ENCODE data around the gene C2CD3. TPM values are rescaled to one million over a fixed set of nuclear protein-coding genes. Genes with fewer than 3 reads are reported as not detected.

C2CD3 gene
- total and polyA plus RNA-seq, 9 of the 15 experiments (the other 6 are each of a cell fraction or from before 2014, with no cell fraction given), result 4.4 to 20.2 (median 15.4) TPM

- TF ChIP-seq ZNF280A (IDR thresholded peaks at IDR 0.05; ENCODE audit: low read depth, partially characterized antibody) (no peak), JUND (IDR thresholded peaks at IDR 0.05; ENCODE audit: borderline replicate concordance, low read depth, low read length) (peak; percentile 60; the same call in 1 of the 2 replicates), JUND (tag; IDR thresholded peaks at IDR 0.05; ENCODE audit: borderline replicate concordance, low read depth, low read length) (peak; percentile 28; the same call in 1 of the 3 replicates), BRF2 (IDR thresholded peaks at IDR 0.05; ENCODE audit: borderline replicate concordance, insufficient read depth, insufficient read length) (no peak), DPF2 (IDR thresholded peaks at IDR 0.05) (peak; percentile 91), ZNF184 (CRISPR knock-in tag; IDR thresholded peaks at IDR 0.05) (no peak), GATA2 (CRISPR knock-in tag; IDR thresholded peaks at IDR 0.05) (peak; percentile 96), SUPT5H (IDR thresholded peaks at IDR 0.05) (no peak), ZNF639 (CRISPR knock-in tag; conservative IDR thresholded peaks at IDR 0.05 in 1 of 2, IDR thresholded peaks at IDR 0.05 in 1 of 2) (no peak), HLTF (IDR thresholded peaks at IDR 0.05) (no peak; the same call in 1 of the 2 replicates), ZFPM2 (CRISPR knock-in tag; IDR thresholded peaks at IDR 0.05) (no peak), FOXK1 (CRISPR knock-in tag; IDR thresholded peaks at IDR 0.05; ENCODE audit: borderline replicate concordance) (no peak), CREM (IDR thresholded peaks at IDR 0.05; ENCODE audit: low read depth) (peak; percentile 45), ATF4 (CRISPR knock-in tag; IDR thresholded peaks at IDR 0.05) (no peak), NR2C1 (IDR thresholded peaks at IDR 0.05) (no peak; the same call in 1 of the 2 replicates), NR2C1 (tag; IDR thresholded peaks at IDR 0.05) (0 out of 2 replicates have a peak, but pooled peaks have one; percentile 15), BCOR (IDR thresholded peaks at IDR 0.05) (peak; percentile 27; the same call in 1 of the 2 replicates), VEZF1 (CRISPR knock-in tag; IDR thresholded peaks at IDR 0.05) (peak; percentile 46; the same call in 1 of the 2 replicates), CBX2 (IDR thresholded peaks at IDR 0.05; ENCODE audit: insufficient read depth, low read length, poor library complexity, severe bottlenecking) (no peak), CREB3L1 (IDR thresholded peaks at IDR 0.05; ENCODE audit: borderline replicate concordance, low read depth) (no peak)
Observed at GRCh38 chr11:74015919-74016684, 154.7 kb downstream of the C2CD3 start (continued).
